ENCODE measurements around the gene PTPRT.

The PTPRT gene

GRCh38 chr20:42855896-42856295 lies 333.8 kb downstream of the PTPRT start:
- ChIA-PET CTCF (no interaction called here), POLR2A (no interaction called here)
- DNase-seq (ENCODE audit: extremely low spot score) = no peak
- TF ChIP-seq FOXA1 (IDR thresholded peaks at IDR 0.05) = no peak
- TF ChIP-seq ZNF384 (IDR thresholded peaks at IDR 0.05) = no peak
- no peak for TF ChIP-seq PKNOX1 (IDR thresholded peaks at IDR 0.05)

GRCh38 chr20:42852691-42853090 lies 337.0 kb downstream of the PTPRT start:
- TF ChIP-seq FOXM1 (IDR thresholded peaks at IDR 0.05; ENCODE audit: borderline replicate concordance) = no peak
- TF ChIP-seq SUZ12 (IDR thresholded peaks at IDR 0.05) = no peak
- no peak for TF ChIP-seq LEF1 (IDR thresholded peaks at IDR 0.05; ENCODE audit: borderline replicate concordance)
- TF ChIP-seq TARDBP (IDR thresholded peaks at IDR 0.05) = no peak
- TF ChIP-seq FOXA1 (IDR thresholded peaks at IDR 0.05) = no peak
- no peak for TF ChIP-seq CTBP1 (IDR thresholded peaks at IDR 0.05; ENCODE audit: borderline replicate concordance)
- TF ChIP-seq PKNOX1 (IDR thresholded peaks at IDR 0.05) = no peak
- no peak for TF ChIP-seq ELF4 (IDR thresholded peaks at IDR 0.05)
- no peak for TF ChIP-seq SP1 (IDR thresholded peaks at IDR 0.05)
- TF ChIP-seq ZNF384 (IDR thresholded peaks at IDR 0.05) = no peak
- CTCF ChIA-PET = no interaction called here
- no peak for DNase-seq (ENCODE audit: extremely low spot score)
- POLR2A ChIA-PET = no interaction called here

- DNase-seq (ENCODE audit: extremely low spot score) = no peak
- TF ChIP-seq SP1 (IDR thresholded peaks at IDR 0.05) (no peak), CTBP1 (IDR thresholded peaks at IDR 0.05; ENCODE audit: borderline replicate concordance) (no peak), LEF1 (IDR thresholded peaks at IDR 0.05; ENCODE audit: borderline replicate concordance) (no peak), TARDBP (IDR thresholded peaks at IDR 0.05) (no peak), L3MBTL2 (conservative IDR thresholded peaks at IDR 0.05) (no peak), FOXM1 (IDR thresholded peaks at IDR 0.05; ENCODE audit: borderline replicate concordance) (no peak), FOXA1 (IDR thresholded peaks at IDR 0.05) (no peak), PKNOX1 (IDR thresholded peaks at IDR 0.05) (no peak), NFRKB (IDR thresholded peaks at IDR 0.05) (no peak)
- ChIA-PET POLR2A (no interaction called here), CTCF (no interaction called here)
Measured at GRCh38 chr20:42846784-42847490, 342.8 kb downstream of the PTPRT start.

GRCh38 chr20:42844751-42845150 lies 345.0 kb downstream of the PTPRT start:
- TF ChIP-seq TARDBP (IDR thresholded peaks at IDR 0.05) (no peak), SUZ12 (IDR thresholded peaks at IDR 0.05) (no peak), PKNOX1 (IDR thresholded peaks at IDR 0.05) (no peak)
- DNase-seq (ENCODE audit: extremely low spot score) = no peak
- POLR2A ChIA-PET = no interaction called here
- CTCF ChIA-PET = no interaction called here

- POLR2A ChIA-PET = no interaction called here
- TF ChIP-seq L3MBTL2 (conservative IDR thresholded peaks at IDR 0.05) = no peak
- CTCF ChIA-PET = no interaction called here
- no peak for DNase-seq (ENCODE audit: extremely low spot score)
Measured at GRCh38 chr20:42837456-42837855, 352.2 kb downstream of the PTPRT start.

- POLR2A ChIA-PET = no interaction called here
- DNase-seq (ENCODE audit: extremely low spot score) = no peak
- CTCF ChIA-PET = no interaction called here
- TF ChIP-seq PKNOX1 (IDR thresholded peaks at IDR 0.05) (no peak), FOXM1 (IDR thresholded peaks at IDR 0.05; ENCODE audit: borderline replicate concordance) (no peak), FOXA1 (IDR thresholded peaks at IDR 0.05) (no peak), ELF4 (IDR thresholded peaks at IDR 0.05) (no peak)
Measured at GRCh38 chr20:42836339-42836738, 353.4 kb downstream of the PTPRT start.

GRCh38 chr20:42807876-42808275 lies 381.8 kb downstream of the PTPRT start:
- no peak for TF ChIP-seq SP1 (IDR thresholded peaks at IDR 0.05)
- TF ChIP-seq ARNT (IDR thresholded peaks at IDR 0.05) = no peak
- no peak for TF ChIP-seq FOXM1 (IDR thresholded peaks at IDR 0.05; ENCODE audit: borderline replicate concordance)
- no peak for TF ChIP-seq NFRKB (IDR thresholded peaks at IDR 0.05)
- TF ChIP-seq L3MBTL2 (conservative IDR thresholded peaks at IDR 0.05) = no peak
- TF ChIP-seq CTBP1 (IDR thresholded peaks at IDR 0.05; ENCODE audit: borderline replicate concordance) = no peak
- TF ChIP-seq ZNF384 (IDR thresholded peaks at IDR 0.05) = no peak
- TF ChIP-seq SUZ12 (IDR thresholded peaks at IDR 0.05) = no peak
- TF ChIP-seq FOXK2 (IDR thresholded peaks at IDR 0.05) = no peak
- TF ChIP-seq FOXA1 (IDR thresholded peaks at IDR 0.05) = no peak
- no peak for TF ChIP-seq PKNOX1 (IDR thresholded peaks at IDR 0.05)
- no peak for TF ChIP-seq TARDBP (IDR thresholded peaks at IDR 0.05)
- no peak for TF ChIP-seq LEF1 (IDR thresholded peaks at IDR 0.05; ENCODE audit: borderline replicate concordance)
- no peak for TF ChIP-seq BHLHE40 (IDR thresholded peaks at IDR 0.05; ENCODE audit: borderline replicate concordance)
- CTCF ChIA-PET = no interaction called here
- POLR2A ChIA-PET = no interaction called here
- DNase-seq (ENCODE audit: extremely low spot score) = no peak
